Aorta (tissue), 5 donors: ENCODE data around the gene STRIP2. TPM values are rescaled to one million over a fixed set of nuclear protein-coding genes. Genes with fewer than 3 reads are reported as not detected.

Experiments used
- ATAC-seq: fragments of 200-7000 bp; cut with Tn5 transposase; one replicate; pipeline ENCODE4 v1.9.1; 2022; ENCODE audit warnings: moderate library complexity; ENCODE audit not compliant: low FRiP score
- DNase-seq, 2 donors: peaks; one replicate each; pipeline ENCODE4 v3.0.0-alpha.2; 2020
- H3K27ac ChIP-seq, 2 donors: one replicate each; pipeline ENCODE4 v1.5.1; 2013; ENCODE audit warnings: low read length in 2 of 2, mild to moderate bottlenecking in 2 of 2, moderate library complexity in 2 of 2, control low read depth in 1 of 2, inconsistent platforms in 1 of 2, low read depth in 1 of 2
- H3K27me3 ChIP-seq, 2 donors: one replicate each; pipeline ENCODE4 v1.6.1; 2013; ENCODE audit warnings: control low read depth in 1 of 2, low read length in 1 of 2, mild to moderate bottlenecking in 1 of 2, moderate library complexity in 1 of 2; ENCODE audit not compliant: insufficient read depth in 2 of 2, control insufficient read depth in 1 of 2
- H3K36me3 ChIP-seq, 2 donors: one replicate each; pipeline ENCODE4 v1.6.1; 2013; ENCODE audit warnings: control low read depth in 1 of 2, low read length in 1 of 2, mild to moderate bottlenecking in 1 of 2; ENCODE audit not compliant: insufficient read depth in 2 of 2, control insufficient read depth in 1 of 2
- H3K4me1 ChIP-seq, 2 donors: one replicate each; pipeline ENCODE4 v1.6.1; 2013; ENCODE audit warnings: low read length in 2 of 2, control low read depth in 1 of 2, mild to moderate bottlenecking in 1 of 2, moderate library complexity in 1 of 2; ENCODE audit not compliant: insufficient read depth in 2 of 2, control insufficient read depth in 1 of 2
- H3K4me3 ChIP-seq, 2 donors: one replicate each; pipeline ENCODE4 v1.5.1; 2013; ENCODE audit warnings: low read length in 2 of 2, control low read depth in 1 of 2, mild to moderate bottlenecking in 1 of 2
- H3K9me3 ChIP-seq: one replicate; pipeline ENCODE4 v1.6.1; 2013; ENCODE audit warnings: mild to moderate bottlenecking, low read length; ENCODE audit not compliant: control insufficient read depth
- WGBS, 2 donors: extraction: QIAGEN DNeasy Blood & Tissue Kit; methylation state at CpG; one replicate each; pipeline ENCODE4 v1.1.7; 2013; 5-methylcytosine and 5-hydroxymethylcytosine counted together
- intact Hi-C, 2 donors: fragments of 100-400 bp; cut with DNase I; formaldehyde crosslinking; loops; one replicate each; pipeline versions ENCODE4 v1.14.2 to v1.15.0; 2022
- long read RNA-seq, 2 donors: library from polyadenylated mRNA; unstranded; transcript quantifications; one replicate each; pipeline ENCODE4 v2.0.0, GENCODE V29; 2020 to 2021
- polyA plus RNA-seq, 2 donors: library from polyadenylated mRNA; stranded (reverse); fragments of 200-250 nt; gene quantifications; one replicate each; pipeline ENCODE4 v1.2.3, GENCODE V29; 2013
- total RNA-seq, 2 donors: library from RNA; stranded (reverse); fragmentation: NEBNext Ultra II Directional; extraction: Animal tissue kit (Norgen Biotek cat#: 25700); gene quantifications; one replicate each; pipeline ENCODE4 v1.2.1, GENCODE V29; 2021
- donor health status: healthy with polysubstance abuse.
- donor health status: Bipolar disorder and iron deficiency.
- donor health status: DM: no; HTN: no; CAD: no.
- donor health status: DM: no; HTN: no; CAD: no.
- donor health status: DM: yes; HTN: yes; CAD: no.

The STRIP2 gene
- total RNA-seq, result 1 to 10 TPM in 1 of 2 donors, under 1 TPM in 1; 0.58 to 1.3 TPM
- polyA plus RNA-seq, result under 1 TPM; 0.10 to 0.13 TPM
- long read RNA-seq, donor 1, result 0 reads
- long read RNA-seq, donor 2, partial matches to known transcripts, result 0 of 2 reads
- long read RNA-seq, donor 2, other reads (novel, unspliced or antisense), result 2 of 2 reads

- H3K27ac ChIP-seq, result no peak within 1 kb of the TSS
Measured at GRCh38 chr7:129433847-129434674, at the start of gene STRIP2. TSS of gene STRIP2 (plus strand) at chr7:129434432. CDS start at chr7:129434473, 41 bp downstream.

GRCh38 chr7:129385116-129385515, 49.1 kb upstream of the STRIP2 start:
- Histone ChIP-seq H3K4me3 (no peak overlapping the region), H3K36me3 (peaks cover 0 to under 1% of the 10 kb centered on the region in 2 donors), H3K27me3 (no peaks in the 10 kb centered on the region), H3K27ac (no peak overlapping the region), H3K9me3 (no peaks in the 10 kb centered on the region), H3K4me1 (no peaks in the 10 kb centered on the region)
- DNase-seq, result no peak
- ATAC-seq, result no peak
- 84 to 93% methylated on average over 1 of the region's 1 CpG for WGBS, 2 donors
- intact Hi-C loops, result no loop called here

More at GRCh38 chr7:129433847-129434674, at the start of gene STRIP2:
- intact Hi-C loops, result no loop called here
- 0% methylated on average over 65 to 75 of the region's 75 CpGs for WGBS, 2 donors
- Histone ChIP-seq H3K9me3 (no peaks in the 10 kb centered on the region), H3K36me3 (no peaks in the 10 kb centered on the region), H3K4me1 (no peaks in the 10 kb centered on the region), H3K27me3 (no peaks in the 10 kb centered on the region), H3K4me3 (peak within 1 kb of the TSS; percentile 42 to 50)
- peak; percentile 98 for ATAC-seq
- peak; percentile 92 to 98 for DNase-seq

- DNase-seq, result no peak
- intact Hi-C loops, result no loop called here
- no peak for ATAC-seq
- 95 to 96% methylated on average over 4 of the region's 4 CpGs for WGBS, 2 donors
- no peaks in the 10 kb centered on the region for H3K27me3 ChIP-seq
- no peak overlapping the region for H3K27ac ChIP-seq
- no peaks in the 10 kb centered on the region for H3K4me1 ChIP-seq
- no peaks in the 10 kb centered on the region for H3K36me3 ChIP-seq
- no peak overlapping the region for H3K4me3 ChIP-seq
- H3K9me3 ChIP-seq, result no peaks in the 10 kb centered on the region
Measured at GRCh38 chr7:129385598-129385997, 48.6 kb upstream of the STRIP2 start.

GRCh38 chr7:129386506-129386905, 47.7 kb upstream of the STRIP2 start:
- Histone ChIP-seq H3K27me3 (no peaks in the 10 kb centered on the region), H3K36me3 (no peaks in the 10 kb centered on the region), H3K4me3 (no peak overlapping the region), H3K27ac (no peak overlapping the region), H3K4me1 (no peaks in the 10 kb centered on the region), H3K9me3 (no peaks in the 10 kb centered on the region)
- intact Hi-C loops, result no loop called here
- no peak for DNase-seq
- no peak for ATAC-seq

GRCh38 chr7:129387537-129387936, 46.7 kb upstream of the STRIP2 start:
- H3K27me3 ChIP-seq, result no peaks in the 10 kb centered on the region
- DNase-seq (no peak), ATAC-seq (no peak)
- no peaks in the 10 kb centered on the region for H3K36me3 ChIP-seq
- H3K4me1 ChIP-seq, result no peaks in the 10 kb centered on the region
- intact Hi-C loops, result no loop called here
- no peak overlapping the region for H3K4me3 ChIP-seq
- H3K9me3 ChIP-seq, result no peaks in the 10 kb centered on the region
- WGBS, 2 donors, result 82 to 84% methylated on average over 2 of the region's 2 CpGs
- H3K27ac ChIP-seq, result no peak overlapping the region

GRCh38 chr7:129388333-129389098, 45.7 kb upstream of the STRIP2 start:
- intact Hi-C loops, result no loop called here
- Histone ChIP-seq H3K27me3 (no peaks in the 10 kb centered on the region), H3K4me3 (no peak overlapping the region), H3K36me3 (no peaks in the 10 kb centered on the region), H3K4me1 (no peaks in the 10 kb centered on the region), H3K27ac (no peak overlapping the region), H3K9me3 (no peaks in the 10 kb centered on the region)
- 94 to 95% methylated on average over 8 of the region's 8 CpGs for WGBS, 2 donors
- DNase-seq (no peak), ATAC-seq (no peak)

GRCh38 chr7:129389829-129390228, 44.4 kb upstream of the STRIP2 start:
- Histone ChIP-seq H3K27me3 (no peaks in the 10 kb centered on the region), H3K36me3 (no peaks in the 10 kb centered on the region), H3K4me3 (no peak overlapping the region), H3K9me3 (no peaks in the 10 kb centered on the region), H3K4me1 (no peaks in the 10 kb centered on the region), H3K27ac (no peak overlapping the region)
- no peak for ATAC-seq
- WGBS, 2 donors, result 70 to 78% methylated on average over 1 of the region's 1 CpG
- intact Hi-C loops, result no loop called here
- no peak for DNase-seq

- H3K4me1 ChIP-seq, result no peaks in the 10 kb centered on the region
- intact Hi-C loops, result no loop called here
- no peak for ATAC-seq
Measured at GRCh38 chr7:129390314-129390713, 43.9 kb upstream of the STRIP2 start.

More at GRCh38 chr7:129390314-129390713, 43.9 kb upstream of the STRIP2 start:
- Histone ChIP-seq H3K4me3 (no peak overlapping the region), H3K36me3 (no peaks in the 10 kb centered on the region), H3K9me3 (no peaks in the 10 kb centered on the region), H3K27me3 (no peaks in the 10 kb centered on the region), H3K27ac (no peak overlapping the region)
- DNase-seq, result no peak
